Endothelial cell of umbilical vein (primary cell): ENCODE measurements around the gene SVEP1. TPM values are rescaled to one million over a fixed set of nuclear protein-coding genes. Genes with fewer than 3 reads are reported as not detected.

Experiments
- polyA plus RNA-seq, 4 experiments: library from polyadenylated mRNA; depleted of rRNA in 3 of 4; stranded (reverse) in 3 of 4; unstranded in 1 of 4; fragments of >200 nt; gene quantifications; 2 replicates each; pipeline versions ENCODE4 v1.2.1 to v1.2.3, GENCODE V29; 2011 to 2012; ENCODE audit warnings: missing spikeins in 1 of 4
- small RNA-seq: library from RNA; depleted of rRNA; stranded (forward); fragments of <200 nt; gene quantifications from one replicate; pipeline ENCODE3, GENCODE V24; 2012; ENCODE audit warnings: low replicate concordance, low read depth; ENCODE audit not compliant: insufficient read depth, insufficient read length
- total RNA-seq: library from RNA; stranded (reverse); gene quantifications from 2 replicates; pipeline ENCODE4 v1.2.3, GENCODE V29; 2021

The SVEP1 gene
- total and polyA plus RNA-seq, 2 donors (not counting 3 experiments of a cell fraction or from before 2014, with no cell fraction given), result 0.04 to 0.29 TPM

Small RNA genes lying within 50 kb of the gene (small RNA-seq; reads per million reads assigned to genes)
- not detected for gene RNU6-1039P

Other genes with a start within 250 kb of the SVEP1 start
- gene TXNDC8, start 241.9 kb downstream of the SVEP1 start, total RNA-seq, result not detected in 2 replicates
- gene TXNDC8, start 241.9 kb downstream of the SVEP1 start, polyA plus RNA-seq, result not detected in 2 replicates
- not detected in 2 replicates for gene MUSK, start 89.0 kb upstream of the SVEP1 start, total RNA-seq
- gene MUSK, start 89.0 kb upstream of the SVEP1 start, polyA plus RNA-seq, result 0.08 TPM in 1 of 2 replicates, not detected in the other